GM18858 (cell line): Measurements from ENCODE around the gene ABCA8.
"Not testable (repeated sequence)": the region's sequence is repeated elsewhere in the genome, so short reads cannot be mapped to it uniquely, and the experiment has no call there.

ENCODE experiments used
- ATAC-seq: cut with Tn5 transposase; IDR thresholded peaks from one replicate; pipeline ENCODE4 v1.9.1; 2021; ENCODE audit not compliant: unreplicated experiment

Gene ABCA8

GRCh38 chr17:68830313-68830712 lies 124.9 kb downstream of the ABCA8 start:
- no peak for ATAC-seq

GRCh38 chr17:68829211-68829610 lies 126.0 kb downstream of the ABCA8 start:
- ATAC-seq: no peak

GRCh38 chr17:68824707-68825106 lies 130.5 kb downstream of the ABCA8 start:
- no peak for ATAC-seq

- ATAC-seq: not testable (repeated sequence)
Observed at GRCh38 chr17:68824185-68824584, 131.0 kb downstream of the ABCA8 start.

- no peak for ATAC-seq
Observed at GRCh38 chr17:68822719-68823289, 132.4 kb downstream of the ABCA8 start.

GRCh38 chr17:68821860-68822696 lies 133.1 kb downstream of the ABCA8 start:
- ATAC-seq: no peak

GRCh38 chr17:68820825-68821481 lies 134.2 kb downstream of the ABCA8 start:
- ATAC-seq: no peak

GRCh38 chr17:68820476-68820824 lies 134.7 kb downstream of the ABCA8 start:
- ATAC-seq: no peak

GRCh38 chr17:68819465-68819864 lies 135.7 kb downstream of the ABCA8 start:
- no peak for ATAC-seq
